ENCODE data around the gene SLC35E4.
"Not testable (repeated sequence)": the region's sequence is repeated elsewhere in the genome, so short reads cannot be mapped to it uniquely, and the experiment has no call there.

The SLC35E4 gene

GRCh38 chr22:30673136-30673535, 37.6 kb downstream of the SLC35E4 start:
- Histone ChIP-seq H4K8ac (ENCODE audit: low read depth, low read length) (no peak overlapping the region), H2AFZ (ENCODE audit: insufficient read depth, low read length, poor library complexity) (no peak overlapping the region), H3K36me3 (ENCODE audit: control insufficient read depth in 1 of 2, insufficient read depth in 2 of 2, low read length in 2 of 2) (no peaks in the 10 kb centered on the region), H3K4me2 (ENCODE audit: low read length) (no peak overlapping the region), H2BK120ac (ENCODE audit: insufficient read depth, low read length, poor library complexity) (no peak overlapping the region), H3K23ac (ENCODE audit: low read length) (no peak overlapping the region), H3K79me2 (ENCODE audit: control insufficient read depth, insufficient read depth, low read length, poor library complexity) (no peaks in the 10 kb centered on the region), H3K14ac (ENCODE audit: low read length) (no peak overlapping the region), H4K12ac (ENCODE audit: low read depth, low read length) (no peak overlapping the region), H3K9me3 (ENCODE audit: insufficient read depth, low read depth, low read length) (no peaks in the 10 kb centered on the region), H4K91ac (ENCODE audit: low read depth, low read length) (no peak overlapping the region), H2BK12ac (ENCODE audit: low read length) (no peak overlapping the region), H2AK5ac (ENCODE audit: low read length) (no peak overlapping the region), H3K4ac (ENCODE audit: low read depth, low read length) (no peak overlapping the region), H3K18ac (ENCODE audit: low read length) (no peak overlapping the region), H3K4me3 (ENCODE audit: low read depth, low read length) (no peak overlapping the region), H3K27ac (ENCODE audit: low read depth, low read length) (no peak overlapping the region), H2BK5ac (ENCODE audit: low read depth, low read length, poor library complexity) (no peak overlapping the region), H3K27me3 (ENCODE audit: insufficient read depth, low read length) (peaks cover 5% of the 10 kb centered on the region), H3K9ac (ENCODE audit: low read length) (no peak overlapping the region), H3K4me1 (ENCODE audit: control insufficient read depth in 1 of 2, insufficient read depth in 2 of 2, low read length in 2 of 2) (peaks cover 6 to 7% of the 10 kb centered on the region in 2 experiments), H3K79me1 (ENCODE audit: low read length) (no peaks in the 10 kb centered on the region)
- WGBS (ENCODE audit: extremely low coverage, insufficient coverage, insufficient read length), result no CpG with 5 or more reads among the region's 4 CpGs
- no peak for DNase-seq

- no peak overlapping the region for H3K14ac ChIP-seq (ENCODE audit: low read length)
- WGBS (ENCODE audit: extremely low coverage, insufficient coverage, insufficient read length), result no CpG with 5 or more reads among the region's 6 CpGs
Observed at GRCh38 chr22:30674482-30674881, 38.9 kb downstream of the SLC35E4 start.

GRCh38 chr22:30675436-30675835, 39.9 kb downstream of the SLC35E4 start:
- Histone ChIP-seq H3K27ac (ENCODE audit: low read depth, low read length) (no peak overlapping the region), H2AK5ac (ENCODE audit: low read length) (no peak overlapping the region), H2AFZ (ENCODE audit: insufficient read depth, low read length, poor library complexity) (no peak overlapping the region), H3K4me3 (ENCODE audit: low read depth, low read length) (no peak overlapping the region), H3K36me3 (ENCODE audit: control insufficient read depth in 1 of 2, insufficient read depth in 2 of 2, low read length in 2 of 2) (no peaks in the 10 kb centered on the region), H3K23ac (ENCODE audit: low read length) (no peak overlapping the region), H4K91ac (ENCODE audit: low read depth, low read length) (no peak overlapping the region), H3K27me3 (ENCODE audit: insufficient read depth, low read length) (no peaks in the 10 kb centered on the region), H2BK5ac (ENCODE audit: low read depth, low read length, poor library complexity) (no peak overlapping the region), H3K14ac (ENCODE audit: low read length) (no peak overlapping the region), H2BK120ac (ENCODE audit: insufficient read depth, low read length, poor library complexity) (no peak overlapping the region), H4K8ac (ENCODE audit: low read depth, low read length) (no peak overlapping the region), H4K12ac (ENCODE audit: low read depth, low read length) (no peak overlapping the region), H3K9ac (ENCODE audit: low read length) (no peak overlapping the region), H3K79me1 (ENCODE audit: low read length) (no peaks in the 10 kb centered on the region), H3K9me3 (ENCODE audit: insufficient read depth, low read depth, low read length) (no peaks in the 10 kb centered on the region), H3K4me1 (ENCODE audit: control insufficient read depth in 1 of 2, insufficient read depth in 2 of 2, low read length in 2 of 2) (peaks cover 3% of the 10 kb centered on the region in 2 experiments), H3K4ac (ENCODE audit: low read depth, low read length) (no peak overlapping the region), H3K18ac (ENCODE audit: low read length) (no peak overlapping the region), H3K4me2 (ENCODE audit: low read length) (no peak overlapping the region), H3K79me2 (ENCODE audit: control insufficient read depth, insufficient read depth, low read length, poor library complexity) (no peaks in the 10 kb centered on the region), H2BK12ac (ENCODE audit: low read length) (no peak overlapping the region)
- no CpG with 5 or more reads among the region's 9 CpGs for WGBS (ENCODE audit: extremely low coverage, insufficient coverage, insufficient read length)
- no peak for DNase-seq

More at GRCh38 chr22:30674482-30674881, 38.9 kb downstream of the SLC35E4 start:
- no peaks in the 10 kb centered on the region for H3K79me2 ChIP-seq (ENCODE audit: control insufficient read depth, insufficient read depth, low read length, poor library complexity)
- no peak overlapping the region for H4K91ac ChIP-seq (ENCODE audit: low read depth, low read length)
- no peak overlapping the region for H2BK120ac ChIP-seq (ENCODE audit: insufficient read depth, low read length, poor library complexity)
- H4K12ac ChIP-seq (ENCODE audit: low read depth, low read length), result no peak overlapping the region
- H3K4ac ChIP-seq (ENCODE audit: low read depth, low read length), result no peak overlapping the region
- no peak overlapping the region for H2BK12ac ChIP-seq (ENCODE audit: low read length)
- H3K23ac ChIP-seq (ENCODE audit: low read length), result no peak overlapping the region
- H3K79me1 ChIP-seq (ENCODE audit: low read length), result no peaks in the 10 kb centered on the region
- H2AK5ac ChIP-seq (ENCODE audit: low read length), result no peak overlapping the region
- no peak overlapping the region for H3K27ac ChIP-seq (ENCODE audit: low read depth, low read length)
- H3K36me3 ChIP-seq (ENCODE audit: control insufficient read depth in 1 of 2, insufficient read depth in 2 of 2, low read length in 2 of 2), result no peaks in the 10 kb centered on the region
- no peaks in the 10 kb centered on the region for H3K9me3 ChIP-seq (ENCODE audit: insufficient read depth, low read depth, low read length)
- no peaks in the 10 kb centered on the region for H3K27me3 ChIP-seq (ENCODE audit: insufficient read depth, low read length)
- no peak overlapping the region for H3K4me3 ChIP-seq (ENCODE audit: low read depth, low read length)
- H2AFZ ChIP-seq (ENCODE audit: insufficient read depth, low read length, poor library complexity), result no peak overlapping the region
- H3K4me2 ChIP-seq (ENCODE audit: low read length), result no peak overlapping the region
- H3K4me1 ChIP-seq (ENCODE audit: control insufficient read depth in 1 of 2, insufficient read depth in 2 of 2, low read length in 2 of 2), result peaks cover 3% of the 10 kb centered on the region in 2 experiments
- no peak for DNase-seq
- H4K8ac ChIP-seq (ENCODE audit: low read depth, low read length), result no peak overlapping the region
- no peak overlapping the region for H3K18ac ChIP-seq (ENCODE audit: low read length)
- no peak overlapping the region for H2BK5ac ChIP-seq (ENCODE audit: low read depth, low read length, poor library complexity)
- H3K9ac ChIP-seq (ENCODE audit: low read length), result no peak overlapping the region

GRCh38 chr22:30676565-30676964, 41.0 kb downstream of the SLC35E4 start:
- not testable (repeated sequence) for H3K9me3 ChIP-seq (ENCODE audit: insufficient read depth, low read depth, low read length); H2BK5ac ChIP-seq (ENCODE audit: low read depth, low read length, poor library complexity); DNase-seq; H3K14ac ChIP-seq (ENCODE audit: low read length); H3K79me2 ChIP-seq (ENCODE audit: control insufficient read depth, insufficient read depth, low read length, poor library complexity); H2AK5ac ChIP-seq (ENCODE audit: low read length); H3K27me3 ChIP-seq (ENCODE audit: insufficient read depth, low read length); H4K12ac ChIP-seq (ENCODE audit: low read depth, low read length); H3K79me1 ChIP-seq (ENCODE audit: low read length); H3K9ac ChIP-seq (ENCODE audit: low read length); H4K91ac ChIP-seq (ENCODE audit: low read depth, low read length); H2BK12ac ChIP-seq (ENCODE audit: low read length); H3K36me3 ChIP-seq (ENCODE audit: control insufficient read depth in 1 of 2, insufficient read depth in 2 of 2, low read length in 2 of 2); H3K4me2 ChIP-seq (ENCODE audit: low read length); H4K8ac ChIP-seq (ENCODE audit: low read depth, low read length); H3K4ac ChIP-seq (ENCODE audit: low read depth, low read length); H2AFZ ChIP-seq (ENCODE audit: insufficient read depth, low read length, poor library complexity); H3K27ac ChIP-seq (ENCODE audit: low read depth, low read length); H3K23ac ChIP-seq (ENCODE audit: low read length); H2BK120ac ChIP-seq (ENCODE audit: insufficient read depth, low read length, poor library complexity); H3K4me3 ChIP-seq (ENCODE audit: low read depth, low read length); H3K4me1 ChIP-seq (ENCODE audit: control insufficient read depth in 1 of 2, insufficient read depth in 2 of 2, low read length in 2 of 2); H3K18ac ChIP-seq (ENCODE audit: low read length)
- no CpG with 5 or more reads among the region's 3 CpGs for WGBS (ENCODE audit: extremely low coverage, insufficient coverage, insufficient read length)
